Activated CD4-positive, alpha-beta T cell treated with anti-CD3 and anti-CD28 coated beads, Interleukin-10, Interleukin-2, amounts not matched to agents 100 ng/mL and 50 ng/mL, durations not matched to agents 16 hours and 8 hours (primary cell): ENCODE results near the gene HP.
"Not testable (repeated sequence)": the region's sequence is repeated elsewhere in the genome, so short reads cannot be mapped to it uniquely, and the experiment has no call there.

Experiments used
- DNase-seq: peaks from one replicate; pipeline ENCODE4 v3.0.0-alpha.2; 2020

HP gene

GRCh38 chr16:72044296-72044695 lies 10.0 kb upstream of the HP start:
- no peak for DNase-seq

- DNase-seq, result no peak
These were observed 9.4 kb upstream of the HP start for GRCh38 chr16:72044825-72045359.

- no peak for DNase-seq
These were observed 5.2 kb upstream of the HP start for GRCh38 chr16:72049110-72049509.

GRCh38 chr16:72050769-72051464 lies 3.4 kb upstream of the HP start:
- no peak for DNase-seq

- no peak for DNase-seq
These were observed 2.5 kb upstream of the HP start for GRCh38 chr16:72051818-72052217.

GRCh38 chr16:72055911-72056310 lies 1.6 kb downstream of the HP start:
- no peak for DNase-seq

- not testable (repeated sequence) for DNase-seq
These were observed 3.0 kb downstream of the HP start for GRCh38 chr16:72057313-72057712.

GRCh38 chr16:72059060-72059459 lies 4.8 kb downstream of the HP start:
- not testable (repeated sequence) for DNase-seq

- no peak for DNase-seq
These were observed 6.1 kb downstream of the HP start for GRCh38 chr16:72060405-72060804.

GRCh38 chr16:72061564-72061963 lies 7.3 kb downstream of the HP start:
- no peak for DNase-seq

- DNase-seq, result no peak
These were observed 10.1 kb downstream of the HP start for GRCh38 chr16:72064361-72064894.

- DNase-seq, result peak; percentile 23
These were observed 12.4 kb downstream of the HP start for GRCh38 chr16:72066747-72067146.

GRCh38 chr16:72068930-72069329 lies 14.6 kb downstream of the HP start:
- DNase-seq, result no peak

GRCh38 chr16:72072514-72073342 lies 18.4 kb downstream of the HP start:
- no peak for DNase-seq

- no peak for DNase-seq
These were observed 19.4 kb downstream of the HP start for GRCh38 chr16:72073560-72074230.

GRCh38 chr16:72075067-72075466 lies 20.8 kb downstream of the HP start:
- DNase-seq, result not testable (repeated sequence)

- DNase-seq, result not testable (repeated sequence)
These were observed 22.8 kb downstream of the HP start for GRCh38 chr16:72076991-72077706.

GRCh38 chr16:72083778-72084404 lies 29.6 kb downstream of the HP start:
- no peak for DNase-seq

GRCh38 chr16:72084445-72084844 lies 30.1 kb downstream of the HP start:
- DNase-seq, result no peak

- DNase-seq, result no peak
These were observed 30.7 kb downstream of the HP start for GRCh38 chr16:72085002-72085401.

- no peak for DNase-seq
These were observed 36.9 kb downstream of the HP start for GRCh38 chr16:72091217-72091616.

GRCh38 chr16:72092832-72093447 lies 38.6 kb downstream of the HP start:
- peak; percentile 34 for DNase-seq
